Measurements from ENCODE around the gene INSL3.

Gene INSL3

DNA sequence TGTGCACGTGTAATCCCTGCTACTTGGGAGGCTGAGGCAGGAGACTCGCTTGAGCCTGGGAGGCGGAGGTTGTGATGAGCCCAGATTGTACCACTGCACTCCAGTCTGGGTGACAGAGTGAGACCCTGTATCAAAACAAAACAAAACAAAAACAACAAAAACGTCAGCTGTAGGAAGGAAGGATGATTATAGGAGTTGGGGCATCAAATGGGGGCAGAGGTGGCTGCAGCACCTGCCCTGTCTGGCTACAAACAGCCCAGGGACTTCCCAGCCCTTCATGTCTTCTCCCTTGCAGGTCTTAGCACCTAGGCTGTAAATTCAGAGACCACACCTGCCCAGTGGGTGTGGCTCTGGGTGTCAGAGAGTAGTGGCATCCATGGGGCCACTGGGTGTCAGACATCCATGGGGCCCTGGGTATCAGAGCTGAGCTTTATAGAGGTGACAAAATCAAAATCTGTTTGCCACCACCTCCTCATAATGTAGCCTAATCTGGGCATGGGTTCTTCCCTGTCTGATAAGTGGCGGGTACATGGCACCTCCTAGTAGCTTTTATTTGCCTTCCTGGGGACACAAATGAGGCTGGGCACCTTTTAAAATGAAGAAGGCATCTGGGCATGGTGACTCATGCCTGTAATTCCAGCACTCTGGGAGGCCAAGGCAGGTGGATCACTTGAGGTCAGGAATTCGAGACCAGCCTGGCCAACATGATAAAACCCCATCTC is 31.1 kb downstream of the INSL3 start:
- H3K9me3 ChIP-seq (ENCODE audit: insufficient read depth, low read depth, low read length), result no peaks in the 10 kb centered on the region
- H3F3A ChIP-seq (ENCODE audit: low read depth), result peaks cover 13% of the 10 kb centered on the region
- peak overlapping the region; percentile 69 for H3K9ac ChIP-seq (ENCODE audit: low read depth, low read length, poor library complexity, severe bottlenecking)
- peaks cover 32% of the 10 kb centered on the region for H3K4me1 ChIP-seq (ENCODE audit: insufficient read depth, low read length, poor library complexity, severe bottlenecking)
- H3K36me3 ChIP-seq (ENCODE audit: insufficient read depth, low read length), result no peaks in the 10 kb centered on the region
- H4K20me1 ChIP-seq (ENCODE audit: insufficient read depth, low read length, poor library complexity, severe bottlenecking), result no peaks in the 10 kb centered on the region
- H3K79me2 ChIP-seq (ENCODE audit: insufficient read depth, low read length), result no peaks in the 10 kb centered on the region
- peak overlapping the region; percentile 59 for H3K4me2 ChIP-seq (ENCODE audit: low read depth, low read length, poor library complexity, severe bottlenecking)
- H3K27me3 ChIP-seq (ENCODE audit: insufficient read depth, low read length, poor library complexity, severe bottlenecking), result no peaks in the 10 kb centered on the region
- TF ChIP-seq EZH2phosphoT487 (IDR thresholded peaks at IDR 0.05; ENCODE audit: borderline replicate concordance), result no peak
- TF ChIP-seq, protein P1, sequence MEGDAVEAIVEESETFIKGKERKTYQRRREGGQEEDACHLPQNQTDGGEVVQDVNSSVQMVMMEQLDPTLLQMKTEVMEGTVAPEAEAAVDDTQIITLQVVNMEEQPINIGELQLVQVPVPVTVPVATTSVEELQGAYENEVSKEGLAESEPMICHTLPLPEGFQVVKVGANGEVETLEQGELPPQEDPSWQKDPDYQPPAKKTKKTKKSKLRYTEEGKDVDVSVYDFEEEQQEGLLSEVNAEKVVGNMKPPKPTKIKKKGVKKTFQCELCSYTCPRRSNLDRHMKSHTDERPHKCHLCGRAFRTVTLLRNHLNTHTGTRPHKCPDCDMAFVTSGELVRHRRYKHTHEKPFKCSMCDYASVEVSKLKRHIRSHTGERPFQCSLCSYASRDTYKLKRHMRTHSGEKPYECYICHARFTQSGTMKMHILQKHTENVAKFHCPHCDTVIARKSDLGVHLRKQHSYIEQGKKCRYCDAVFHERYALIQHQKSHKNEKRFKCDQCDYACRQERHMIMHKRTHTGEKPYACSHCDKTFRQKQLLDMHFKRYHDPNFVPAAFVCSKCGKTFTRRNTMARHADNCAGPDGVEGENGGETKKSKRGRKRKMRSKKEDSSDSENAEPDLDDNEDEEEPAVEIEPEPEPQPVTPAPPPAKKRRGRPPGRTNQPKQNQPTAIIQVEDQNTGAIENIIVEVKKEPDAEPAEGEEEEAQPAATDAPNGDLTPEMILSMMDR (conservative IDR thresholded peaks at IDR 0.05; ENCODE audit: low read length), result no peak
- no peak overlapping the region for H2AFZ ChIP-seq (ENCODE audit: low read length)
- no peak overlapping the region for H3K4me3 ChIP-seq (ENCODE audit: low read length, poor library complexity, severe bottlenecking)
- H3K9me2 ChIP-seq (replicated peaks; ENCODE audit: low read depth, low read length), result no peaks in the 10 kb centered on the region

DNA sequence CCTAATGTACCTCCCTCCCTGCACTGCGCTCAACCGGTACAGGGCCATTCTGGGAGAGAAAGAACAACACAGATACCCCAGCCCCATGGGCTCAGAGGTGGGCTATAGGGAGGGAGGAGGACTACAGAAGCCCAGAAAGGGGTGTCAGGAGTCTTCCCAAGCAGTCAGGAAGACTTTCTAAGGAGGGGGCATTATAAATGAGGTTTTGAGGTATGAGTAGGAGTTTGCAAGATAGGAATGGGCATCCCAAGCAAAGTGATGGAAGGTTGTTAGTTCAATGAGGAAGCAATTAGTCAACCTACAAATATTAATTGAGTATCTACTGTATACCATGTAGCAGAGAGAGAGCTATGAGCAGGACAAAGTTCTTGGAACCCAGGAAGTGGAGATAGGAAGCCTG is 32.7 kb downstream of the INSL3 start:
- no peak for TF ChIP-seq EZH2phosphoT487 (IDR thresholded peaks at IDR 0.05; ENCODE audit: borderline replicate concordance)
- TF ChIP-seq, protein P1 (conservative IDR thresholded peaks at IDR 0.05; ENCODE audit: low read length), result no peak
- Histone ChIP-seq H3K9me2 (replicated peaks; ENCODE audit: low read depth, low read length) (no peaks in the 10 kb centered on the region), H2AFZ (ENCODE audit: low read length) (no peak overlapping the region), H3K4me3 (ENCODE audit: low read length, poor library complexity, severe bottlenecking) (no peak overlapping the region), H3K36me3 (ENCODE audit: insufficient read depth, low read length) (peaks cover 4% of the 10 kb centered on the region; the same call in 1 of the 2 replicates), H4K20me1 (ENCODE audit: insufficient read depth, low read length, poor library complexity, severe bottlenecking) (no peaks in the 10 kb centered on the region), H3K79me2 (ENCODE audit: insufficient read depth, low read length) (no peaks in the 10 kb centered on the region), H3K9me3 (ENCODE audit: insufficient read depth, low read depth, low read length) (no peaks in the 10 kb centered on the region), H3K27me3 (ENCODE audit: insufficient read depth, low read length, poor library complexity, severe bottlenecking) (no peaks in the 10 kb centered on the region), H3F3A (ENCODE audit: low read depth) (peaks cover 13% of the 10 kb centered on the region), H3K4me2 (ENCODE audit: low read depth, low read length, poor library complexity, severe bottlenecking) (no peak overlapping the region), H3K9ac (ENCODE audit: low read depth, low read length, poor library complexity, severe bottlenecking) (no peak overlapping the region), H3K4me1 (ENCODE audit: insufficient read depth, low read length, poor library complexity, severe bottlenecking) (peaks cover 31% of the 10 kb centered on the region)

DNA sequence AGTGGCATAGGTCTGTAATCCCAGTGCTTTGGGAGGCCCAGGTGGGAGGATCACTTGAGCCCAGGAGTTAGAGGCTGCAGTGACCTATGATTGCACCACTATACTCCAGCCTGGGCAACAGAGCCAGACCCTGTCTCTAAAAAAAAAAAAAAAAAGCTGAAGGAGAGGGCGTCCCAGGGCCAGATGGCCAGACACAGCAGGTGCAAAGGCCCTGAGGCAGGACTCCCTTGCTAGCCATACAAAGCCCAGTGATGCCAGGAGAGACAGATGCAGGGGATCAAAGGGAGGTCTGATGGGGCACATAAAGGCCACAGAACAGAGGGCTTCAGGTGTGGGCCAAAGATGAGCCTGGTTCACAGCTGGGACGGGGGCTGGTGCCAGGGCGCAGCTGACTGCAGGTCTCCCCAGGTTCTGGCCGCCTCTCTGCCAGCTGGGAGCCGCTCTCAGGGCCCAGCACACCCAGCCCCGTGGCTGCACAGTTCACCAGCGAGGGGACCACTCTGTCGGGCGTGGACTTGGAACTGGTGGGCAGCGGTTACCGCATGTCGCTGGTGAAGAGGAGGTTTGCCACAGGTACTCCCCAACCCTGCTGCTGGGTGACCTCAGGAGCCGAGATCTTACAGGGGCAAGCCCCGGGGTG is 33.9 kb downstream of the INSL3 start:
- H3K9me3 ChIP-seq (ENCODE audit: insufficient read depth, low read depth, low read length), result no peaks in the 10 kb centered on the region
- H3K4me2 ChIP-seq (ENCODE audit: low read depth, low read length, poor library complexity, severe bottlenecking), result no peak overlapping the region
- no peaks in the 10 kb centered on the region for H4K20me1 ChIP-seq (ENCODE audit: insufficient read depth, low read length, poor library complexity, severe bottlenecking)
- no peak overlapping the region for H2AFZ ChIP-seq (ENCODE audit: low read length)
- TF ChIP-seq, protein P1 (conservative IDR thresholded peaks at IDR 0.05; ENCODE audit: low read length), result no peak
- no peak for TF ChIP-seq EZH2phosphoT487 (IDR thresholded peaks at IDR 0.05; ENCODE audit: borderline replicate concordance)
- no peaks in the 10 kb centered on the region for H3K27me3 ChIP-seq (ENCODE audit: insufficient read depth, low read length, poor library complexity, severe bottlenecking)
- peaks cover 7% of the 10 kb centered on the region; the same call in 1 of the 2 replicates for H3K36me3 ChIP-seq (ENCODE audit: insufficient read depth, low read length)
- peaks cover 13% of the 10 kb centered on the region for H3F3A ChIP-seq (ENCODE audit: low read depth)
- no peaks in the 10 kb centered on the region for H3K9me2 ChIP-seq (replicated peaks; ENCODE audit: low read depth, low read length)
- H3K4me1 ChIP-seq (ENCODE audit: insufficient read depth, low read length, poor library complexity, severe bottlenecking), result peaks cover 25% of the 10 kb centered on the region
- H3K79me2 ChIP-seq (ENCODE audit: insufficient read depth, low read length), result no peaks in the 10 kb centered on the region
- H3K4me3 ChIP-seq (ENCODE audit: low read length, poor library complexity, severe bottlenecking), result no peak overlapping the region
- H3K9ac ChIP-seq (ENCODE audit: low read depth, low read length, poor library complexity, severe bottlenecking), result no peak overlapping the region
